ENCODE measurements around the gene BCL2L1. TPM values are rescaled to one million over a fixed set of nuclear protein-coding genes. Genes with fewer than 3 reads are reported as not detected.

Gene BCL2L1
- total and polyA plus RNA-seq, 2 donors (not counting 1 experiment from before 2014, with no cell fraction given), result 61.8 to 77.1 TPM

DNA sequence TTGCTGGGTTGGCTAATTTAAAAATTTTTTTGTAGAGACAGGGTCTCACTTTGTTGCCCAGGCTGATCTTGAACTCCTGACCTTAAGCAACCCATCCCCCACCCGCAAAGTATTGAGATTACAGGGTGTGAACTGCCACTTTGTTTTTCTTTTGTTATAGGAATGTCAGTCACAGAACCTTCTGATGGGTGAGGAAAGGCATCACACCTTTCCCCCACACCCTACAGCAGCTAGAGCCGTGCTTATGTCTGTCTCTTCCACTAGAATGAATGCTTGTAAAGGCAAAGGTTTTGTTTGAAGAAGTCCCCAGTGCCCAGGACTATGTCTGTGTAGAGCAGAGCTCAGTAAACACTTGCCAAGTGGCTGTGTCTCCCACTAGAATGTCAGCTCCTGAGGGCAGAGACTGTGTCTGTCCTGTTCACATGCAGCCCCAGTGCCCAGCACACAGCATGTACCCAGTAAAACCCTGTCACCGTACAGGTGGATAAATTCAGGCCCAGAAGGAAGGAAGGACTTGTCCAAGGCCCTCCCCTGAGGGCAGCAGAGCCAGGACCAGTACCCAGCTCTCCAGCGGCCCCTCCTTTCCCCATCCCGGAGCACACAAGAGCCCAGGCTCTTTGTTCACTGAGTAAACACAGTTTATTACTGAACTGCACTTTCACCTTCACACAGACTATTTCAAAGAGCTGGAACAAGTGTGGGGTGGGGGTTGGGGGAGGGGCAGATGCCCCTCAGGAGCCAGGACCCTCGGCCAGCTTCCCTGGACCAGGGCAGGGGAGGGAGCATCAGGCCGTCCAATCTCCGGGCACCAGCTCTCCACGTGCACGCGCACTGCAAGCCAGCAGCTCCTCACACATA, 58.6 kb downstream of the BCL2L1 start:
- Histone ChIP-seq H3K9ac (ENCODE audit: insufficient read depth, low read length) (no peak overlapping the region), H3K36me3 (ENCODE audit: control insufficient read depth, insufficient read depth, low read length) (peaks cover 12% of the 10 kb centered on the region), H3K4me1 (ENCODE audit: control insufficient read depth, extremely low read depth, insufficient read depth, low read length) (peaks cover 10% of the 10 kb centered on the region), H4K20me1 (ENCODE audit: control insufficient read depth, extremely low read depth, insufficient read depth, low read length) (no peaks in the 10 kb centered on the region), H3K4me2 (ENCODE audit: extremely low read depth, insufficient read depth, low read length) (no peak overlapping the region), H2AFZ (ENCODE audit: low read length) (no peak overlapping the region), H3K79me2 (ENCODE audit: control insufficient read depth, insufficient read depth, low read length) (peaks cover 24% of the 10 kb centered on the region), H3K4me3 (replicated peaks in 1 of 4; ENCODE audit: control extremely low read depth in 1 of 4, insufficient read depth in 1 of 4, low read depth in 3 of 4, low read length in 4 of 4) (no peak overlapping the region), H3K27ac (ENCODE audit: insufficient read depth, low read length) (no peak overlapping the region), H3K27me3 (ENCODE audit: control insufficient read depth, insufficient read depth, low read length) (no peaks in the 10 kb centered on the region), H3K9me3 (ENCODE audit: control insufficient read depth, insufficient read depth, low read depth, low read length) (no peaks in the 10 kb centered on the region)
- TF ChIP-seq, protein P1, sequence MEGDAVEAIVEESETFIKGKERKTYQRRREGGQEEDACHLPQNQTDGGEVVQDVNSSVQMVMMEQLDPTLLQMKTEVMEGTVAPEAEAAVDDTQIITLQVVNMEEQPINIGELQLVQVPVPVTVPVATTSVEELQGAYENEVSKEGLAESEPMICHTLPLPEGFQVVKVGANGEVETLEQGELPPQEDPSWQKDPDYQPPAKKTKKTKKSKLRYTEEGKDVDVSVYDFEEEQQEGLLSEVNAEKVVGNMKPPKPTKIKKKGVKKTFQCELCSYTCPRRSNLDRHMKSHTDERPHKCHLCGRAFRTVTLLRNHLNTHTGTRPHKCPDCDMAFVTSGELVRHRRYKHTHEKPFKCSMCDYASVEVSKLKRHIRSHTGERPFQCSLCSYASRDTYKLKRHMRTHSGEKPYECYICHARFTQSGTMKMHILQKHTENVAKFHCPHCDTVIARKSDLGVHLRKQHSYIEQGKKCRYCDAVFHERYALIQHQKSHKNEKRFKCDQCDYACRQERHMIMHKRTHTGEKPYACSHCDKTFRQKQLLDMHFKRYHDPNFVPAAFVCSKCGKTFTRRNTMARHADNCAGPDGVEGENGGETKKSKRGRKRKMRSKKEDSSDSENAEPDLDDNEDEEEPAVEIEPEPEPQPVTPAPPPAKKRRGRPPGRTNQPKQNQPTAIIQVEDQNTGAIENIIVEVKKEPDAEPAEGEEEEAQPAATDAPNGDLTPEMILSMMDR (conservative IDR thresholded peaks at IDR 0.05 in 1 of 2, IDR thresholded peaks at IDR 0.05 in 1 of 2; ENCODE audit: low read depth in 1 of 2, low read length in 2 of 2), result no peak
- no peak for TF ChIP-seq EZH2 (IDR thresholded peaks at IDR 0.05; ENCODE audit: low read length, missing control alignments)
- no peak for DNase-seq (ENCODE audit: low read depth in 2 of 2)

DNA sequence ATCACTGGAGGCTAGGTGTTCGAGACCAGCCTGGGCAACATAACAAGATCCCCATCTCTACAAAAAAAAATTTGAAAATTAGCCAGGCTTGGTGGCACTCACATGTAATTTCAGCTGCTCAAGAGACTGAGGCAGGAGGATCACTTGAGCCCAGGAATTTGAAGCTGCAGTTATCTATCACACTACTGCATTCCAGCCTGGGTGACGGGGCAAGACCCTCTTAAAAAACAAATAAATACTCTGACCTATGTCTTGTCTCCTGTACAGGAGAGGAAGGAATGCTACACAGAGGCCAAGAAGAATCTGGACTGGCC, 59.2 kb downstream of the BCL2L1 start:
- peaks cover 10% of the 10 kb centered on the region for H3K4me1 ChIP-seq (ENCODE audit: control insufficient read depth, extremely low read depth, insufficient read depth, low read length)
- peaks cover 12% of the 10 kb centered on the region for H3K36me3 ChIP-seq (ENCODE audit: control insufficient read depth, insufficient read depth, low read length)
- no peaks in the 10 kb centered on the region for H3K9me3 ChIP-seq (ENCODE audit: control insufficient read depth, insufficient read depth, low read depth, low read length)
- DNase-seq (ENCODE audit: low read depth in 2 of 2), result no peak
- H3K4me2 ChIP-seq (ENCODE audit: extremely low read depth, insufficient read depth, low read length), result no peak overlapping the region
- no peak overlapping the region for H3K27ac ChIP-seq (ENCODE audit: insufficient read depth, low read length)
- TF ChIP-seq EZH2 (IDR thresholded peaks at IDR 0.05; ENCODE audit: low read length, missing control alignments), result no peak
- TF ChIP-seq, protein P1 (conservative IDR thresholded peaks at IDR 0.05 in 1 of 2, IDR thresholded peaks at IDR 0.05 in 1 of 2; ENCODE audit: low read depth in 1 of 2, low read length in 2 of 2), result no peak
- no peaks in the 10 kb centered on the region for H3K27me3 ChIP-seq (ENCODE audit: control insufficient read depth, insufficient read depth, low read length)
- no peak overlapping the region for H3K4me3 ChIP-seq (replicated peaks in 1 of 4; ENCODE audit: control extremely low read depth in 1 of 4, insufficient read depth in 1 of 4, low read depth in 3 of 4, low read length in 4 of 4)
- H2AFZ ChIP-seq (ENCODE audit: low read length), result no peak overlapping the region
- no peaks in the 10 kb centered on the region for H4K20me1 ChIP-seq (ENCODE audit: control insufficient read depth, extremely low read depth, insufficient read depth, low read length)
- peaks cover 21% of the 10 kb centered on the region for H3K79me2 ChIP-seq (ENCODE audit: control insufficient read depth, insufficient read depth, low read length)
- H3K9ac ChIP-seq (ENCODE audit: insufficient read depth, low read length), result no peak overlapping the region

DNA sequence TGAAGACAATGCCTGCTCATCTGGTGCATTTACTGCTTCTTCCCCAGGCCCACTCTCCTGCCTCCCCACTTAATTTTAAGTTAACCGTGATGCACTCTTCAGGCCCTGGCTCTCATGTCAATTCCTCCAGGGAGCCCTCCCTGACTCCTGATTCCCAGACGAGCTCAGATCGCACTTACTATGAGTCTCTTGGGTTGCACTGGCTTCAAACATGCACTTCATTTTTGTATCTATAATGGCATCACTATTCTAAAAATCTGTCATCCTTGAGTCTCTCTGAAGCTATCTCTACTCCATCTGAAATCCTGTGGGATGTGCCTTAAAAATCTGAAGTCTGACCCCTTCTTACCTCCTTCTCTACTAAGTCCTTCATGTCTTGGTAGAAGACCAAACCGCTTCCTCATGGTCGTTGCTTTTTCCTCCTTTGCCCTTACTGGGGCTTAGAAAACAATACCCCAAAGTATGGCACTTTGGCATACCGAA, 60.3 kb downstream of the BCL2L1 start:
- H3K36me3 ChIP-seq (ENCODE audit: control insufficient read depth, insufficient read depth, low read length), result peaks cover 10% of the 10 kb centered on the region
- no peak for DNase-seq (ENCODE audit: low read depth in 2 of 2)
- no peak overlapping the region for H3K4me3 ChIP-seq (replicated peaks in 1 of 4; ENCODE audit: control extremely low read depth in 1 of 4, insufficient read depth in 1 of 4, low read depth in 3 of 4, low read length in 4 of 4)
- no peak for TF ChIP-seq EZH2 (IDR thresholded peaks at IDR 0.05; ENCODE audit: low read length, missing control alignments)
- TF ChIP-seq, protein P1 (conservative IDR thresholded peaks at IDR 0.05 in 1 of 2, IDR thresholded peaks at IDR 0.05 in 1 of 2; ENCODE audit: low read depth in 1 of 2, low read length in 2 of 2), result no peak
- H3K79me2 ChIP-seq (ENCODE audit: control insufficient read depth, insufficient read depth, low read length), result peaks cover 11% of the 10 kb centered on the region
- no peaks in the 10 kb centered on the region for H3K27me3 ChIP-seq (ENCODE audit: control insufficient read depth, insufficient read depth, low read length)
- H3K9me3 ChIP-seq (ENCODE audit: control insufficient read depth, insufficient read depth, low read depth, low read length), result no peaks in the 10 kb centered on the region
- no peak overlapping the region for H2AFZ ChIP-seq (ENCODE audit: low read length)
- H3K9ac ChIP-seq (ENCODE audit: insufficient read depth, low read length), result no peak overlapping the region
- peaks cover 10% of the 10 kb centered on the region for H3K4me1 ChIP-seq (ENCODE audit: control insufficient read depth, extremely low read depth, insufficient read depth, low read length)
- H4K20me1 ChIP-seq (ENCODE audit: control insufficient read depth, extremely low read depth, insufficient read depth, low read length), result no peaks in the 10 kb centered on the region
- no peak overlapping the region for H3K4me2 ChIP-seq (ENCODE audit: extremely low read depth, insufficient read depth, low read length)
- no peak overlapping the region for H3K27ac ChIP-seq (ENCODE audit: insufficient read depth, low read length)
